Hepatocyte (in vitro differentiated cells): ENCODE results near the gene MAFF. TPM values are rescaled to one million over a fixed set of nuclear protein-coding genes. Genes with fewer than 3 reads are reported as not detected.

Experiments
- DNase-seq: peaks from one replicate; pipeline ENCODE4 v3.0.0-alpha.2; 2016; ENCODE audit warnings: low spot score
- H2AFZ ChIP-seq: fragments of 200-600 bp; sonication (generic); 2 replicates; pipeline ENCODE4 v1.6.0; 2016; ENCODE audit warnings: antibody characterized with exemption, mild to moderate bottlenecking
- H3K27ac ChIP-seq: fragments of 200-600 bp; sonication (generic); 2 replicates; pipeline ENCODE4 v1.5.1; 2016; ENCODE audit warnings: mild to moderate bottlenecking
- H3K27me3 ChIP-seq: fragments of 200-600 bp; sonication (generic); 2 replicates; pipeline ENCODE4 v1.6.1; 2016
- H3K36me3 ChIP-seq: fragments of 200-600 bp; sonication (generic); replicated peaks from 2 replicates; pipeline ENCODE4 v1.5.1; 2016; ENCODE audit warnings: low read depth; ENCODE audit not compliant: insufficient read depth
- H3K4me1 ChIP-seq: fragments of 200-600 bp; sonication (generic); 2 replicates; pipeline ENCODE4 v1.5.1; 2016; ENCODE audit warnings: mild to moderate bottlenecking, moderate library complexity; ENCODE audit not compliant: insufficient read depth
- H3K4me2 ChIP-seq: fragments of 200-600 bp; sonication (generic); 2 replicates; pipeline ENCODE4 v1.6.0; 2016
- H3K4me3 ChIP-seq: fragments of 200-600 bp; sonication (generic); 2 replicates; pipeline ENCODE4 v1.5.1; 2016; ENCODE audit warnings: mild to moderate bottlenecking
- H3K79me2 ChIP-seq: fragments of 200-600 bp; sonication (generic); 2 replicates; pipeline ENCODE4 v1.6.0; 2017; ENCODE audit warnings: mild to moderate bottlenecking
- H3K9me2 ChIP-seq: fragments of 200-600 bp; sonication (generic); replicated peaks from 2 replicates; pipeline ENCODE4 v1.6.0; 2017; ENCODE audit warnings: mild to moderate bottlenecking; ENCODE audit not compliant: insufficient read depth
- H3K9me3 ChIP-seq: fragments of 200-600 bp; sonication (generic); 2 replicates; pipeline ENCODE4 v1.5.1; 2016; ENCODE audit warnings: low read depth, mild to moderate bottlenecking
- H4K20me1 ChIP-seq: fragments of 200-600 bp; sonication (generic); 2 replicates; pipeline ENCODE4 v1.6.0; 2016; ENCODE audit warnings: mild to moderate bottlenecking; ENCODE audit not compliant: insufficient read depth, poor library complexity, severe bottlenecking
- CTCF ChIP-seq: fragments of 200-600 bp; sonication (generic); IDR thresholded peaks from 2 replicates; pipeline ENCODE4 v1.5.1; 2016; ENCODE audit warnings: antibody characterized with exemption, mild to moderate bottlenecking; ENCODE audit not compliant: poor library complexity
- EZH2 ChIP-seq: fragments of 200-600 bp; sonication (generic); IDR thresholded peaks from 2 replicates; pipeline ENCODE4 v1.6.1; 2016; ENCODE audit warnings: antibody characterized with exemption, mild to moderate bottlenecking, borderline replicate concordance
- EZH2phosphoT487 ChIP-seq: fragments of 200-600 bp; sonication (generic); IDR thresholded peaks from one replicate; pipeline ENCODE4 v1.6.1; 2018; ENCODE audit warnings: antibody characterized with exemption, mild to moderate bottlenecking, low read depth, moderate library complexity; ENCODE audit not compliant: unreplicated experiment, severe bottlenecking
- WGBS: methylation state at CpG from one replicate; pipeline ENCODE4 v1.1.6; 2016; ENCODE audit warnings: low lambda C conversion rate; ENCODE audit errors: missing lambda C conversion rate; 5-methylcytosine and 5-hydroxymethylcytosine counted together
- polyA plus RNA-seq: library from polyadenylated mRNA; unstranded; fragments of >200 nt; fragmentation: Nextera tagmentation; extraction: Ambion mirVana; gene quantifications from 2 replicates; pipeline ENCODE4 v1.2.1, GENCODE V29; 2016
- total RNA-seq: library from RNA; depleted of rRNA; stranded (reverse); fragments of >200 nt; gene quantifications from 2 replicates; pipeline ENCODE4 v1.2.3, GENCODE V29; 2014

The MAFF gene
- total and polyA plus RNA-seq, 2 experiments from 2014 or later: 67.2 to 70.4 TPM

GRCh38 chr22:38230108-38230825 lies 28.5 kb downstream of the MAFF start:
- no peaks in the 10 kb centered on the region for H3K36me3 ChIP-seq
- no peak overlapping the region for H3K4me3 ChIP-seq
- TF ChIP-seq EZH2phosphoT487: no peak
- TF ChIP-seq CTCF: peak; percentile 52
- no peaks in the 10 kb centered on the region for H3K27me3 ChIP-seq
- DNase-seq: peak; percentile 75
- no peaks in the 10 kb centered on the region for H4K20me1 ChIP-seq
- H3K79me2 ChIP-seq: peaks cover 3% of the 10 kb centered on the region
- no peak overlapping the region for H2AFZ ChIP-seq
- peaks cover 6% of the 10 kb centered on the region for H3K4me1 ChIP-seq
- H3K27ac ChIP-seq: peak overlapping the region; percentile 1
- H3K9me2 ChIP-seq: no peaks in the 10 kb centered on the region
- no peaks in the 10 kb centered on the region for H3K9me3 ChIP-seq
- no peak overlapping the region for H3K4me2 ChIP-seq
- WGBS: 78% methylated on average over 13 of the region's 15 CpGs

GRCh38 chr22:38230916-38231315 lies 29.1 kb downstream of the MAFF start:
- WGBS: 88% methylated on average over 9 of the region's 9 CpGs

GRCh38 chr22:38232196-38232595 lies 30.4 kb downstream of the MAFF start:
- H3K27me3 ChIP-seq: no peaks in the 10 kb centered on the region
- H3K4me2 ChIP-seq: no peak overlapping the region
- no peaks in the 10 kb centered on the region for H4K20me1 ChIP-seq
- no peak overlapping the region for H2AFZ ChIP-seq
- peaks cover 6% of the 10 kb centered on the region for H3K4me1 ChIP-seq
- no peaks in the 10 kb centered on the region for H3K9me2 ChIP-seq
- no peaks in the 10 kb centered on the region for H3K9me3 ChIP-seq
- WGBS: 92% methylated on average over 8 of the region's 8 CpGs
- peaks cover 12% of the 10 kb centered on the region for H3K79me2 ChIP-seq
- H3K27ac ChIP-seq: no peak overlapping the region
- TF ChIP-seq CTCF (no peak), EZH2 (no peak), EZH2phosphoT487 (no peak)
- H3K4me3 ChIP-seq: no peak overlapping the region
- no peak for DNase-seq
- no peaks in the 10 kb centered on the region for H3K36me3 ChIP-seq

More at GRCh38 chr22:38230916-38231315, 29.1 kb downstream of the MAFF start:
- TF ChIP-seq EZH2 (no peak), EZH2phosphoT487 (no peak), CTCF (no peak)
- Histone ChIP-seq H4K20me1 (no peaks in the 10 kb centered on the region), H3K4me2 (no peak overlapping the region), H3K27ac (peak overlapping the region; percentile 1), H3K9me3 (no peaks in the 10 kb centered on the region), H3K4me1 (peaks cover 6% of the 10 kb centered on the region), H3K36me3 (no peaks in the 10 kb centered on the region), H3K9me2 (no peaks in the 10 kb centered on the region), H3K4me3 (no peak overlapping the region), H3K79me2 (peaks cover 7% of the 10 kb centered on the region), H3K27me3 (no peaks in the 10 kb centered on the region), H2AFZ (no peak overlapping the region)
- DNase-seq: no peak
